HUES64 (cell line): ENCODE measurements around the gene NUCB1.
"Not testable (repeated sequence)": the region's sequence is repeated elsewhere in the genome, so short reads cannot be mapped to it uniquely, and the experiment has no call there.

ENCODE experiments used
- H3K27ac ChIP-seq: 2 replicates; pipeline ENCODE4 v1.7.0; 2013; ENCODE audit warnings: low read depth, low read length, inconsistent platforms
- H3K27me3 ChIP-seq: 2 replicates; pipeline ENCODE4 v1.6.1; 2013; ENCODE audit warnings: mild to moderate bottlenecking, low read length; ENCODE audit not compliant: insufficient read depth
- H3K36me3 ChIP-seq: 2 replicates; pipeline ENCODE4 v1.6.1; 2013; ENCODE audit warnings: mild to moderate bottlenecking, low read length; ENCODE audit not compliant: insufficient read depth
- H3K4me1 ChIP-seq: 2 replicates; pipeline ENCODE4 v1.6.1; 2013; ENCODE audit warnings: mild to moderate bottlenecking, low read length, moderate library complexity; ENCODE audit not compliant: insufficient read depth
- H3K4me3 ChIP-seq: 2 replicates; pipeline ENCODE4 v1.5.1; 2013; ENCODE audit warnings: mild to moderate bottlenecking, low read length, moderate library complexity
- H3K9ac ChIP-seq: 2 replicates; pipeline ENCODE4 v1.6.1; 2013; ENCODE audit warnings: mild to moderate bottlenecking, low read depth, low read length
- H3K9me3 ChIP-seq: 2 replicates; pipeline ENCODE4 v1.6.1; 2013; ENCODE audit warnings: low read depth, low read length; ENCODE audit not compliant: insufficient read depth
- WGBS: fragments of 150-250, 120-280 bp; methylation state at CpG from one replicate; pipeline ENCODE4 v1.1.7; 2013; ENCODE audit warnings: missing lambda C conversion rate; 5-methylcytosine and 5-hydroxymethylcytosine counted together

NUCB1 gene

DNA sequence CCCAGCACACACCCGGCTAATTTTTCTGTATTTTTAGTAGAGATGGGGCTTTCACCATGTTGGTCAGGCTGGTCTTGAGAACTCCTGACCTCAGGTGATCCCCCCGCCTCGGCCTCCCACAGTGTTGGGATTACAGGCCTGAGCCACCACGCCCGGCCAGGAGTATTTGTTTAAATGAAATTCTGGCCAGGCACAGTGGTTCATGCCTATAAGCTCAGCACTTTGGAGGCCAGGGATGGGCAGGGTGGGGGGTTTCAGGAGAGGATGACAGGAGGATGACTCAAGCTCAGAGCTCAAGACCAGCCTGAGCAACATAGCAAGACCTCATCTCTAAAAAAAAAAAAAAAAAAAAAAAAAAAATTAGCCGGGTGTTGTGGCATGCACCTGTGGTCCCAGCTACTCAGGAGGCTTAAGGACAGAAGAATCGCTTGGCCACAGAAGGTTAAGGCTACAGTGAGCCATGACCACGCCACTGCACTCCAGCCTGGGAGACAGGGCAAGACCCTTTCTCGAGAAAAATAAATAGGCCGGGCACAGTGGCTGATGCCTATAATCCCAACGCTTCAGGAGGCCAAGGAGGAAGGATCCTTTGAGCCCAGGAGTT lies 25.2 kb downstream of the NUCB1 start:
- 86% methylated on average over 11 of the region's 11 CpGs for WGBS
- Histone ChIP-seq H3K4me3 (no peak overlapping the region), H3K9ac (no peak overlapping the region), H3K27me3 (no peaks in the 10 kb centered on the region), H3K9me3 (no peaks in the 10 kb centered on the region), H3K36me3 (peaks cover 24% of the 10 kb centered on the region), H3K27ac (no peak overlapping the region), H3K4me1 (no peaks in the 10 kb centered on the region)

- H3K27ac ChIP-seq, H3K4me3 ChIP-seq, H3K4me1 ChIP-seq, H3K9ac ChIP-seq, H3K27me3 ChIP-seq, H3K9me3 ChIP-seq: not testable (repeated sequence)
- peaks cover 19% of the 10 kb centered on the region for H3K36me3 ChIP-seq
- 90% methylated on average over 8 of the region's 8 CpGs for WGBS
Measured at GRCh38 chr19:48925890-48926289, 25.8 kb downstream of the NUCB1 start.

DNA sequence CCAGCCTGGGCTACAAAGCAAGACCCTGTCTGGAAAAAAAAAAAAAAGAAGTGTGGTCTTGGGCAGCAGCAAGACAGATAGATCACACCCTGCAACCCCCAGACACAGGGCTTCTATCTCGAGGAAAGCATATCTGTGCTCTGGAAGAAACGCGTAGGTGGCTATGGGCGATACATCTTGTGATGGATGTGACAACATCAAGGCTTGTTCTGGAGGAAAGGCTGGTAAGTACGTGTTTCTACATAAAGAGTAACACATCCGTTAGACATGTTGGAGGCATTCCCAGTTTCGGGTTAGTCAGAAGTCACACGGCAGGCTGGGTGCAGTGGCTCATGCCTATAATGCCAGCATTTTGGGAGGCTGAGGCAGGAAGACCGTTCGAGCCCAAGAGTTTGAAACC lies 26.8 kb downstream of the NUCB1 start:
- peaks cover under 1% of the 10 kb centered on the region; the same call in 1 of the 2 replicates for H3K27me3 ChIP-seq
- no peak overlapping the region for H3K27ac ChIP-seq
- no peaks in the 10 kb centered on the region for H3K9me3 ChIP-seq
- no peak overlapping the region for H3K9ac ChIP-seq
- no peaks in the 10 kb centered on the region for H3K4me1 ChIP-seq
- peaks cover 10% of the 10 kb centered on the region for H3K36me3 ChIP-seq
- 91% methylated on average over 10 of the region's 10 CpGs for WGBS
- no peak overlapping the region for H3K4me3 ChIP-seq

GRCh38 chr19:48927692-48928091 lies 27.6 kb downstream of the NUCB1 start:
- not testable (repeated sequence) for H3K27ac ChIP-seq, H3K4me3 ChIP-seq, H3K9ac ChIP-seq, H3K27me3 ChIP-seq, H3K4me1 ChIP-seq, H3K9me3 ChIP-seq, H3K36me3 ChIP-seq
- 94% methylated on average over 16 of the region's 17 CpGs for WGBS

GRCh38 chr19:48928164-48929025 lies 28.3 kb downstream of the NUCB1 start:
- WGBS: 93% methylated on average over 15 of the region's 15 CpGs
- Histone ChIP-seq H3K4me1 (peaks cover 4% of the 10 kb centered on the region), H3K9me3 (no peaks in the 10 kb centered on the region), H3K9ac (no peak overlapping the region), H3K27me3 (peaks cover 14% of the 10 kb centered on the region), H3K27ac (no peak overlapping the region), H3K36me3 (no peaks in the 10 kb centered on the region), H3K4me3 (no peak overlapping the region)

DNA sequence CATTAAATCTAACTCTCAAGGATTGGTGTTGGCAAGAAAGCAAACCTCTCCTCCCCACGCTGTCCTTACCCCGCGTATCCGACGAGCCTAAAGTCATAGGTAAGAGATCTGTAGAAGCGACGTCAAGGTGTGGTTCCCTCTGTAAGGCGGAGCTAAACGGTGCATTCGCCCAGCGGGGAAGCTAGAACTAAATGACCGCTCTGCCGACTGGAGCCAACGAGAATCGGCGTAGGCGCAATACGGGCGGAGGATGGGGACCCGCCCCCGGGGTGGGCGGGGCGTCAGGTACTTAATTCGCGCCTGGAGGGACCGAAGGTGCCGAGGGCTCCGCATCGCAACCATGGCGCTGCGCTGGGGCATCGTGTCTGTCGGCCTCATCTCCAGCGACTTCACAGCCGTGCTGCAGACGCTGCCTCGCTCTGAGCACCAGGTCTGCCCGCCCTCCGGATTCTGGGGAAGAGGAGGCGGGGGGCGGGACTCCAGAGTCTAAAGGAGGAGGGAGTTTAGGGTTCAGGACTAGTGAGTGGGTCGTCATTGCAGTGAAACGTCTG lies 33.3 kb downstream of the NUCB1 start, which contains the start of gene DHDH:
DHDH (plus strand) TSS at position 318 of the 551 bp plus-strand sequence; CDS start at position 341, 23 bp downstream.
- H3K9ac ChIP-seq: peak within 1 kb of the TSS; percentile 34; the same call in 1 of the 2 replicates
- no peaks in the 10 kb centered on the region for H3K36me3 ChIP-seq
- no peaks in the 10 kb centered on the region for H3K9me3 ChIP-seq
- H3K4me3 ChIP-seq: peak within 1 kb of the TSS; percentile 58
- H3K27me3 ChIP-seq: peaks cover 30% of the 10 kb centered on the region
- H3K27ac ChIP-seq: no peak within 1 kb of the TSS; the same call in 1 of the 2 replicates
- WGBS: under 1% methylated on average over 42 of the region's 43 CpGs
- H3K4me1 ChIP-seq: peaks cover 10% of the 10 kb centered on the region

- Histone ChIP-seq H3K4me1 (peaks cover 10% of the 10 kb centered on the region), H3K9me3 (no peaks in the 10 kb centered on the region), H3K4me3 (no peak overlapping the region), H3K27ac (no peak overlapping the region), H3K27me3 (peaks cover 30% of the 10 kb centered on the region), H3K36me3 (no peaks in the 10 kb centered on the region), H3K9ac (no peak overlapping the region)
- 83% methylated on average over 19 of the region's 19 CpGs for WGBS
Measured at GRCh38 chr19:48934837-48935236, 34.7 kb downstream of the NUCB1 start.

DNA sequence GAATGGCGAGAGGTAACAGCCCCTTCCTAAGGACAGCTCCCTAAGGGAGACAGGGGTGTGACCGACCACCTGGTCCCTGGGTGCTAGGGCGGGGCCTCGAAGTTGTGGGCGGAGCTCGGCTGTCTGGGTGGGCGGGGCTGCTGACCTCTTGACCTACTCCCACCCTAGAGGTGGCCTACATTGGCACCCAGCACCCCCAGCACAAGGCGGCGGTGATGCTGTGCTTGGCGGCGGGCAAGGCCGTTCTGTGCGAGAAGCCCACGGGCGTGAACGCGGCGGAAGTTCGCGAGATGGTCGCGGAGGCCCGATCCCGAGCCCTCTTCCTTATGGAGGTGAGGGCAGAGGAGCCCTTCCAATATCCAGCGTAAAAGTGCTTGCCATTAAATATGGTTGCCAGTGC lies 35.8 kb downstream of the NUCB1 start:
- Histone ChIP-seq H3K27ac (no peak overlapping the region), H3K4me1 (peaks cover 10% of the 10 kb centered on the region), H3K4me3 (no peak overlapping the region), H3K36me3 (no peaks in the 10 kb centered on the region), H3K9ac (no peak overlapping the region), H3K9me3 (no peaks in the 10 kb centered on the region), H3K27me3 (peaks cover 30% of the 10 kb centered on the region)
- WGBS: 96% methylated on average over 25 of the region's 25 CpGs

DNA sequence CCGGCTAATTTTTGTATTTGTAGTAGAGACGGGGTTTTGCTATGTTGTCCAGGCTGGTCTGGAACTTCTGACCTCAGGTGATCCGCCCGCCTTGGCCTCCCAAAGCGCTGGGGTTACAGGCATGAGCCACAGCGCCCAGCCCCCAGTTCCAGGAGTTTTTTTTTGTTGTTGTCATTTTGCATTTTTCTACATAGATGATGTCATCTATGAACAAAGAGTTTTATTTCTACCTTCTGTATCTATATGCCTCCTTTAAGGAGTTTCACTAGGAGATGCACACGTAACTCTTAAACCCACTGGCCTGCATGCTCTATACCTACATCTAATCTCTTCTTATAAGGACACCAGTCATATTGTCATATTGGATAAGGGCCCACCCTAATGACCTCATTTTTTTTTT lies 38.1 kb downstream of the NUCB1 start:
- Histone ChIP-seq H3K9me3 (no peaks in the 10 kb centered on the region), H3K27ac (no peak overlapping the region), H3K36me3 (no peaks in the 10 kb centered on the region), H3K4me1 (peaks cover 6% of the 10 kb centered on the region; the same call in 1 of the 2 replicates), H3K27me3 (peaks cover 16% of the 10 kb centered on the region), H3K4me3 (no peak overlapping the region), H3K9ac (no peak overlapping the region)
- WGBS: 94% methylated on average over 7 of the region's 7 CpGs

GRCh38 chr19:48940902-48941301 lies 40.8 kb downstream of the NUCB1 start:
- Histone ChIP-seq H3K27me3 (no peaks in the 10 kb centered on the region), H3K4me3 (no peak overlapping the region), H3K4me1 (no peaks in the 10 kb centered on the region), H3K9ac (no peak overlapping the region), H3K27ac (no peak overlapping the region), H3K36me3 (no peaks in the 10 kb centered on the region), H3K9me3 (no peaks in the 10 kb centered on the region)
- WGBS: 95% methylated on average over 5 of the region's 5 CpGs

- H3K4me3 ChIP-seq: no peak overlapping the region
- 93% methylated on average over 6 of the region's 6 CpGs for WGBS
- no peak overlapping the region for H3K9ac ChIP-seq
- H3K36me3 ChIP-seq: no peaks in the 10 kb centered on the region
- no peaks in the 10 kb centered on the region for H3K27me3 ChIP-seq
- H3K9me3 ChIP-seq: peaks cover 10% of the 10 kb centered on the region; the same call in 1 of the 2 replicates
- H3K27ac ChIP-seq: no peak overlapping the region
- H3K4me1 ChIP-seq: no peaks in the 10 kb centered on the region
Measured at GRCh38 chr19:48943081-48943480, 43.0 kb downstream of the NUCB1 start.
